Ureter (tissue), 1 donor: ENCODE results near the gene ADGRV1. TPM values are rescaled to one million over a fixed set of nuclear protein-coding genes. Genes with fewer than 3 reads are reported as not detected.

Experiments
- DNase-seq: peaks from one replicate; pipeline ENCODE4 v3.0.0-alpha.2; 2020; ENCODE audit warnings: low spot score
- total RNA-seq: library from RNA; stranded (reverse); gene quantifications from one replicate; pipeline ENCODE4 v1.2.4, GENCODE V29; 2023
- donor health status: DM: yes; HTN: yes; CAD: no.

ADGRV1 gene
- total RNA-seq, 1 donor from 2014 or later, result 4.7 TPM

DNA sequence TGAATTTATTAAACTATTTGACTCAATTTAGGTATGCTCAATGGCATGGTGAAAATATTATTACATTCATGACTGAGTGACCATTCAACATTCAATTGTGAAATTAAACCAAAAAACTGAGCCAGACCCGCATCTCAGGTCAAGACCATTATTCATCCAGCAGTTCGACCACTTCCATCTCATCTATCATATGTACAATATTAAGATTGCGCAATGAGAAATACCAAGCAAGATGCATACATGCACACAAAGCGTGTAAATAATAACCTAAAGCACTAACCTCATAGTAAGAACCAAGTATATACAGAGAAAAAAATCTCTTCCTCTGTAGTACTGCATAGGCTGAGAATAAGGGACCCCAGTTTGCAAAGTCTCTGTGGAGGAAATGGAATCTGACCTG is 310.2 kb downstream of the ADGRV1 start:
- DNase-seq, result no peak

GRCh38 chr5:90871391-90871991 is 312.9 kb downstream of the ADGRV1 start:
- DNase-seq, result no peak

DNA sequence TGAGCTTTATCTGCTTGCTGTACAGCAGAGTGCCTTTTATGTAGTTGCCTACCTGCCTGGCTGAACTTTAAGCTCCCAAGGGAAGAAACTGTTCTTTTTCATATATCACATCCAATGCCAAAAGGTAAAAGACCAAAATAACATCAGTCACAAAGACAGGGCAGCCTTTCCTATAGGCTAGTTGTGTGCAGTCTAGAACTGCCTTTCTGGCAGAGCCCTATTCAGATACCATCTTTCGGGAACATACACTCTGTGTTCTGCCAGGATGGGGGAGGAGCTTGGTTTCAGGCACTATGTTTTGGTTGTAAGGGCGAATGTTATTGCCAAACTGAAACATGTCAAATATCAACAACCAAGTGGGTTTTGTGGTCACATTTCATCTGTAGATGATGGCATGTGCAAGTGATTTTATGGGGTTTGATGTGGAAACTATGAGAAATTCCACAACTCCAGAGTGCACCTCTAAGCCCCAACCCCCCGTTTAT is 314.5 kb downstream of the ADGRV1 start:
- no peak for DNase-seq

DNA sequence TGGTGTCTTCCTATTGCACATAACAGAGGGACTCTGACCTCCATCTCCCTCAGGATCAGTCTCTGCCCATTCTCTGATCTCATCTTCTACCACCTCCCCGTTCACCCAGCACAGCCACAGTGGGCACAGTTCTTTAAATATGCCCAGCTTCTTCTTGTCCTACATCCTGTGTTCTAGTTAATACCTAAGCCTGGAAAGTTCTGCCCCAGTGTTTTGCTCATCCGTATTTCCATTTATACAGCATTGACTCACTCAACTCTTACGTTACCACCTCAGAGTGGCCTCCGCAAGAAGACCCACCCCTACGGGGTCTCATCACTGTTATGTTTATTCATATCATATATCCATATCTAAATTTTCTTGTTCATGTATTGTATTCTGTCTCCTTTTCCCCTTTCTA is 315.5 kb downstream of the ADGRV1 start:
- DNase-seq, result no peak

- no peak for DNase-seq
These were observed 316.9 kb downstream of the ADGRV1 start for GRCh38 chr5:90875456-90875855.

DNA sequence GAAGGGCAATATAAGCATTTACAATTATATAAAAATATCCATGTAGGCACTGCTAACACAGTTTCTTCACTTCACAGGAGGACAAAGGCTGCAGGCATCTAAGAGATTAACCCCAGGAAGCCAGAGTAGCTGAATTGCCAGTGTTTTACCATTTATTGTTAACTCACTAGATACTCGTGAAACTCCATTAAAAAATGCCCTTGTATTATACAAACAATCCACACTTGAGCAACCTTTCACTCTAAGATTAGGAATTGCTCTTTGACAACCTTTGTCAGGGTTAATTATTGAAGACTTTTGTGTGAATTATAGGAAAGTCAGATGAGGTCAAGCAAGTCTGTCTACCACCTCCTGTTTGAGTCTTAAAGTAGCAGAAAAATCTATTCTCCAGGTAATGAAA is 317.8 kb downstream of the ADGRV1 start:
- no peak for DNase-seq

- DNase-seq, result no peak
These were observed 318.5 kb downstream of the ADGRV1 start for GRCh38 chr5:90877049-90877448.

GRCh38 chr5:90878081-90878480 is 319.5 kb downstream of the ADGRV1 start:
- no peak for DNase-seq

DNA sequence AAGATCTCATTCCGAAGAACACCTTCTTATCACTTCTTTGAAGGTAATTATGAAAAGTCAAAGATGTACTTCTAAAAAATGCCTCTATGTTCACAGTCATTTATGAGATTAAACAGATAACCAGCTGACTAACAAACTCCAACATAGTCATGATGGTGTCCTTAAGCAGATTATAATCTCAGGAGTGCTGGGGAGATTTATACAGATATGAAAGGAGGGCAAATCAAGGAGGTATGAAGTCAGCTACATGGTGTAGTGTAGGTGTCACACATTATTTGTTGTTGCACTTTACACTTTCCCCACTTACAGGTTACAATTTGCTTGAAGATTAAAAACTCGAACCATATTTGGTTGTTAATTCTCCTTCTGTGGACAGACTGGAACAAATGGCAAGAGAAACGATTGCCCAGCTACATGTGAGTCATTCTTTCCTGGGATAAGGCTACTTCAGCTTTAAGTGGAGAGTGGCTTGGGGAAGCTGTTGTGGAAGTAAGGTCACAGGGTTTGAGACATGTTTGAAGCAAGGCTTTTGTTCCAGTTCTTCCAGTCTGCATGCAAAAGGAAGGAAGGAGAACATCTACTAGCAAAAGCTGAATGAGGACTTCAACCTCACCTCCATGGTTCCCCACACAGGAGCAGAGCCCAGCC is 320.1 kb downstream of the ADGRV1 start:
- DNase-seq, result no peak

- DNase-seq, result no peak
These were observed 323.1 kb downstream of the ADGRV1 start for GRCh38 chr5:90881626-90882150.

DNA sequence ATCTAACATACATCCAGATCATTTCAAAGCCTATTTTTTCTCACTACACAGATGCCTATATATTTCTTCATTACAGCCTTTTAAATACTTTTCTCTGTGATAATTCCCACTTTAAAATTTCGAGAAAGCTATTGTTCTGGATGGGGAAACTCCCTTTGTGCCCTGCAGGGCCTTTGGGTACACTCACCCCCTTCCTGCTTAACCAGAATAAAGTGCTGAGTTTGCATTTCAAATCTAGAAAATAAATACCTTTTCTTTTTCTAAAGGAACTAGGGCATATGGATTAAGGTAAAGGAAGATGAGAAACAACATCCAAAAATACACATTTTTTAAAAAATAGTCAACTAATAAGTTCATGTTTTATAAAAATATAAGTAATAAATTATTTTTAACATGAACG is 323.9 kb downstream of the ADGRV1 start:
- DNase-seq, result no peak

GRCh38 chr5:90885180-90885868 is 326.7 kb downstream of the ADGRV1 start:
- no peak for DNase-seq

- DNase-seq, result no peak
These were observed 327.8 kb downstream of the ADGRV1 start for GRCh38 chr5:90886381-90886780.

DNA sequence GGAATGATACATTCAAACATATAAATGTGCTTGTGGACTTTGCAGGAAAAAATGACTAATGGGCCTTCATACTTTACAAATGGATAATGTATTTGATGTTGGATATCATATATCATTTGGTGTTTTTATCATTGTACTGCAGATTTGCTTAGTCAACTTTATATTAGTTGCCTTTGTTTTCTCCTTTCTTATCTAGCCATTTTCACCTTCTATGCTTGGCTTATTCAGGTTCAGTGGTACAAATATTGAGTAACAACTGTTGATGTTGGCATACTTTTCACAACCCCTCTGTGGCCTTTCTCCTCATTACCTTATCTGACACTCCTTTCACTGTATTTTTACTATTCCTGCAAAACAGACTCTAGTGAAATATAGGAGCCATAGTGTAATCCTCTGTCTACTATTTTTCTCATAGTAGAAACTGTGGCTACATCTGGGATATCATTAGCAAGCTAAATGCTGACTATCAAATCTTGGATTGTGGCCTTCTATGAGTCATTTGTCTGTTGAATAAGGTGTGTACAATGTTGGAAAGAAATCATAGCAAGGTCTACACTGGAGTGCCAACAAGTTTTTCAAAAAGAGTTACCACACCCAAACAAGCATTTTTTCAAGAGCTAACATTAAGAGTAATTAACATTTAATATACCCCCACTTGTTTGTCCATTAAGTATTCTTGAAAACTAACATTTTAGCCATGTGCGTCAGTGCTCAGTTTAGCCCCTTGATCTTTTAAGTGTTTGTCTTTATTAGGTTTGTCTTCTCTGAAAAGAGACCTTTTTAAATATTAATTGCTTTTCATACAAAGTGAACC is 330.1 kb downstream of the ADGRV1 start:
- DNase-seq, result no peak

DNA sequence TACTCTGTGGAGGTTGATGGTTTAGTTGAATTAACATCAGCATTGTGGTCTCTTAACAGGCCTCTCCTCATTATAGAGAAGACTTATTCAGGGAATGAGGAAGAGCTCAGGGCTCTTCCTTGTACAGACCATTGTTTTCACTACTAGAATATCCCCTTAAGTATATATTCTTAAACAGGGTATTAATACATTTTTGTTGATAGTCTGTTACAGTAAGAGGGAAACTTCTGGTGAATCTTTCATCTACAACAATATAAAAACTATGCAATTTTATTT is 330.7 kb downstream of the ADGRV1 start:
- DNase-seq, result no peak

DNA sequence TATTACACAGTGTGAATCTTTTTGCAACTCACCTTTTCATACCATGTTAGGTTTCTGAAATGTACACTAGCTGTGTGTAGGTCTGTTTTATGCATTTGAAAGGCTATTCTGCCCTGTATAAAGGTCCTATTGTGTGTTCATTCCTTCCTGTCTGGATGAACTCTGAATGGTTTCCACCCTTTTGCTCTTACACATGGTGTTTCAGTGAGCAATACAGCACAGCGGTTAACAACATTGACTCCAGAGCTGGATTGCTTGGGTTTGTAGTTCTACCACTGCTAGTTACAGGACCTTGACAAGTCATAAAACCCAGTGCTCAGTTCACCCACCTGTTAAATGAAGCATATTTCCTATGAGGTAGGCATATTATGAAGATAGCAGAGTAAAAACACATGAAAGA is 331.6 kb downstream of the ADGRV1 start:
- DNase-seq, result no peak

- no peak for DNase-seq
These were observed 336.3 kb downstream of the ADGRV1 start for GRCh38 chr5:90894866-90895420.

GRCh38 chr5:90897618-90898017 is 339.0 kb downstream of the ADGRV1 start:
- no peak for DNase-seq

DNA sequence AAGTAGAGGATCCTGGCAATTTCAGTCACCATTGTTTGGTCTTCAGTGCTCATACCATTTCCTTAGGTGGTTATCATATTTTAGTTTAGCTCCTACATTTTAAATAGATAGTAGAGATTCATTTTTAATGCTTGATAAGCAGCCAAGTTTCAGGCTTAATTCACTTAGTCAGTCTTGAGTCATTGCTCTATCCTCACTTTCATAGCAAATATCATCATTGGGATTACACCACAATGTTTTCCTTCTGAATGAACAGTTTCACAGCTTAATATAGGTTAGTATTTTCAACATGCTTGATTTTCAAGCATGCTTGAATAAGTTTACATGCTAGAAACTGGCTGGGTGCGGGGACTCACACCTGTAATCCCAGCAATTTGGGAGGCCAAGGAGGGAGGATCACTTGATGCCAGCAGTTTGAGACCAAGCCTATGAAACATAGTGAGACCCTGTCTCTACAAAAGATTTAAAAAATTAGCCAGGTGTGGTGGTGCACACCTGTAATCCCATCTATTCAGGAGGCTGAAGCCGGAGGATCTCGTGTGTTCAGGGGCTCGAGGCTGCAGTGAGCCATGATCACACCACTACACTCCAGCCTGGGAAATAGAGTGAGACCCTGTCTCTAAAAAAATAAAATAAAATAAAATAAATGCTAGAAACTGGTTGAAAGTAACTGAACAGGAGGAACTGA is 339.9 kb downstream of the ADGRV1 start:
- DNase-seq, result no peak

- no peak for DNase-seq
These were observed 340.5 kb downstream of the ADGRV1 start for GRCh38 chr5:90899014-90899604.

- no peak for DNase-seq
These were observed 342.7 kb downstream of the ADGRV1 start for GRCh38 chr5:90901261-90901660.
